GM19351 (cell line): ENCODE data around the gene POFUT2.
"Not testable (repeated sequence)": the region's sequence is repeated elsewhere in the genome, so short reads cannot be mapped to it uniquely, and the experiment has no call there.

Experiments used
- ATAC-seq: cut with Tn5 transposase; IDR thresholded peaks from one replicate; pipeline ENCODE4 v1.9.1; 2021; ENCODE audit warnings: mild to moderate bottlenecking, moderate library complexity; ENCODE audit not compliant: unreplicated experiment

Gene POFUT2

GRCh38 chr21:45326891-45327440 lies 39.3 kb upstream of the POFUT2 start:
- no peak for ATAC-seq

GRCh38 chr21:45326169-45326851 lies 38.6 kb upstream of the POFUT2 start:
- no peak for ATAC-seq

GRCh38 chr21:45325206-45326168 lies 37.8 kb upstream of the POFUT2 start:
- no peak for ATAC-seq

GRCh38 chr21:45324489-45325205 lies 37.0 kb upstream of the POFUT2 start:
- no peak for ATAC-seq

DNA sequence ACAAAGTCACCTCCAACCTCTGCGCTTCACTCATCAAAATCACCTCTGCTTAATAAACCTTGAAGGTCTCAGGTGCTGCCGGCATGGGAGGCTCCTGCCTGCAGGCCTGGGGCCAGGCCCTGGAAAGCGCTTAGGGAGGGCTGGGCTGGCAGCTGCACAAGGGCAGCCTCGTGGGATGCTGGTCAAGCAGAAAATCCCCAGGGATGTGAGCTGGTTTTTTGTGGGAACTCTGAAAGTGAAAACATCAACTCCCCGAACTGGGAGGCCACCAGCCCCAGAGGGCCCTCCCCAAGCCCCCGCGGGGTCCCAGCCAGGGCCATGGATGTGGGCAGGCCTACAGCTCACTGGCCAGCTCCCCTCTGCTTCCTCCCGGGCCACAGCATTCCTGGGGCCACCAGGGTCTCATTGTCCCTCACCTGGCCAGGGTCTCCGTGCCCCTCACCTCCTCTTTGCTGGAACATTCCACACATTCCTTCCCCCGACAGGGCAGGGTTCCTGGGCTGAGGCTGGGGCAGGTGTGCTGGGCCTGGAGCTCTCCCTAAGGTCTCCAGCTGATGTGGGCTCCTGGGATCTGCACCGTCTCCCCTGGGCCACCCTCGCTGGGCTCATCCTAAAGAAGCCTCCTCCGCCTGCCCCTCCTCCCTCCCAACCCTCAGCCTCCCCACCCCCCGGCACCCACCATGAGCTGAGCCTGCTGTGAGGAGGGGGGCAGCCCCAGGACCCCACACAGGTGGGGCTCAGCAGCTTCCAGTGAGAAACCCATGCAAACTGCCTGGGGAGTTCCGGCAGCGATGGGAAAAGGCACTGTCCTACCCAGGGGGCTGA lies 36.0 kb upstream of the POFUT2 start:
- ATAC-seq = no peak

DNA sequence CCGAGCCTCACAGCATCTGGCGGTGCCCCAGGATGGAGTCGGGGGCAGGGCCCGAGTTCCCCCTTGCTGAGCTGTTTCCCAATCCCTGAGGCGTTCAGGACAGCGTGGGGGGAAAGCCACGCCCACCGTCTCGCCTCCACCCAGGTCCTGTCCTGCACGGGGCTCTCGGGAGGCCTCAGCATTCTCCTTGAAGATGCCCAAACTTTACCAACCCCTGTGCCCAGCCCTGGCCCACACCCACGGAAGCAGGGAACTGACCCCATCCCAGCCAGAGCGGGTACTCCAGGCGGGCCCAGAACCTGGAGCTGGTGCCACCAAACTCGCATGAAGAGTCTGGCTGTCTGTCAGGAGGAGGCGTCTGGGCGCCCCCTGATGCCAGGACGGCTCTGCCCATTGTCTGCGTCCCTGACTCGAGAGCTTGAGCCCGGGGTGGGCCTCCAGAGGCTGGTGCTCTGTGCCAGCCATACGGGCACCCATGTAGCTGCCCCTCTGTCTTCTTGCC lies 35.3 kb upstream of the POFUT2 start:
- ATAC-seq = no peak

- no peak for ATAC-seq
Measured at GRCh38 chr21:45322231-45322959, 34.7 kb upstream of the POFUT2 start.

DNA sequence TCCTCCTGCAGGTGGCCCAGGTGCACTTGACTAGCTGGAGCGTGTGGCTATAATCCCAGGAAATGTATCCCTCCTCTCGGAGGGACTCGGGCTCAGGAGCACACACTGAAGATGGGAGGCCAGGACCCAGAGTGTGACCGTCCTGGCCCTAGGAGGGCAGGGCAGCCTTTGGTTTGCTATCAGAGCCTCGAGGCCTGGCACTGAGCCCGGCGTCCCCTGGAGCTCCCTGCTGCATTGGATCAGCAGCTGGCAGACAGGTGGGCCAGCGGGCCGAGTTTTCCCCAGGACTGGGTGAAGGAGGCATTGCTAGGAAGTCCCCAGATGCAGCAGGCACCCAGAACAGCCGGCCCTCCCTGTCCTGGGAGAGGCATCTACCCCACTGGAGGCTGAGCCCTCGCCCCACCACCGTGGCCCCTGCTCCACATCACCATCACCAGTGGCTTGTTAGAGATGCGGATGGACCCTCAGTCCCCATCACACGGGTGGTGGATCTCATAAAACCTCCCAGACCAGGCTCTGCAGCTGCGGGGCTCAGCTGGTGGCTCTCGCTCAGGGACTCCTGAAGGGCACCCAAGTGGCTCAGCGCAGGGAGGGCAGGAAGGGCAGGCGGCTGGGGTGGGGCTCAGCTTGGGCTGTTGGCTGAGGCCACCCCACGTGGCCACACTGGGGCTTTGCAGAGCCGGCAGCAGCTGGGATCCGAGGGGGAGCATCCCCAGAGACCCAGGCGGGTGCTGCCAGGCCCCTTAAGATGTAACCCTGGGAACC lies 32.7 kb upstream of the POFUT2 start:
- no peak for ATAC-seq

DNA sequence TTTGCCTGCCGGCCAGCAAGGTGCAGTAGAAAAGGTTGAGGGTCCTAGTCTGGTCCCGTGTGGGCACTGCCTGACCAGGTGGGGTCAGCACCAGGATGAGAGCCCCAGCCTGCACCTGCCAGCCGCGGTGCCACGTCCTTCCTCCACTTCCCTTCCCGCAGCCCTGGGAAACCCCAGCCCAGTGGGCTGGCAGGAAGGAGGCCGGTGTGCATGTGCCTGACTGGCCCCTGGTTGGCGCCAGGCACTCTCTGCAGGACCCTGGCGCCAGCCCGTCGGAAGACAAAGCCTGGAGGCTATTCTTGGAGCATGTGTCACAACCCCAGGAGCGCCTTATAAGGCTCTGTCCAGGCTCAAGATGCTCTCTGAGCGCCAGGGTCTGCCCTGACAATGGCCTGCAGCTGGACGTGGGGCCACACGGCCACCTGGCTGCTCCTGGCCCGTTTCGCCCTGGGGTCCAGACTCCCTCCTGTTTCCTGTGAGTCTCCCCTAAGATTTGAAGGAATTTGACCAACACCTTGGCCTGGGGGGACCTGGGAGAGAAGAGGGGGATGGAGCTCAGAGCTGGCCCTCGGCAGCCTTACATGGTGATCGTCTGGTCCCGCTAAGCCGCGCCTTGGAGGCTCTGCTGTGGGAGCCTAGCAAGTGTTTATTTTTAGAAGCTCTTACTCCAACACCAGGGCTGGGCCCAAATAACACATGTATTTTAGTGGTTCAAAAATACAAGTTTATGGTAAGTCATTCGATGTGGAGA lies 31.9 kb upstream of the POFUT2 start:
- ATAC-seq = no peak

- ATAC-seq = no peak
Measured at GRCh38 chr21:45318556-45319404, 31.1 kb upstream of the POFUT2 start.

DNA sequence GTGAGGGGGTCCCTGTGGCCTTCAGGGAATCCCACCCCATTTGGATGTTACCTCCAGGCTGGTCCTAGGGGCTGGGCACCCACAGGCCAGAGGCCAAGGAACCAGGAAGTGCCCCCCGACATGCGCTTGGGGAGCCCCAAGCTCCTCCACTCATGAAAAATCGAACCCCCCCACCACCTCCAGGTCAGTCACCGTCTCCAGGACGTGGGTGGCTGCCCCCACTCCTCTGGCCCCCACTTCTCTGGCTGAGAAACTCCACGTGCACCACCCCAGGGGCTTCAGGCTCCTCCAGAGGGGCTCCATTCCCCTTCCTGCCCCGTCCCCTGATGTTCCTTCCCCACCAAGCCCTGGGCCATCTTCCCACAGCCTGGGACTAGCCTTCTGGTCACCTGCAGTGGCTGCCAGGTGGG lies 30.5 kb upstream of the POFUT2 start:
- no peak for ATAC-seq

DNA sequence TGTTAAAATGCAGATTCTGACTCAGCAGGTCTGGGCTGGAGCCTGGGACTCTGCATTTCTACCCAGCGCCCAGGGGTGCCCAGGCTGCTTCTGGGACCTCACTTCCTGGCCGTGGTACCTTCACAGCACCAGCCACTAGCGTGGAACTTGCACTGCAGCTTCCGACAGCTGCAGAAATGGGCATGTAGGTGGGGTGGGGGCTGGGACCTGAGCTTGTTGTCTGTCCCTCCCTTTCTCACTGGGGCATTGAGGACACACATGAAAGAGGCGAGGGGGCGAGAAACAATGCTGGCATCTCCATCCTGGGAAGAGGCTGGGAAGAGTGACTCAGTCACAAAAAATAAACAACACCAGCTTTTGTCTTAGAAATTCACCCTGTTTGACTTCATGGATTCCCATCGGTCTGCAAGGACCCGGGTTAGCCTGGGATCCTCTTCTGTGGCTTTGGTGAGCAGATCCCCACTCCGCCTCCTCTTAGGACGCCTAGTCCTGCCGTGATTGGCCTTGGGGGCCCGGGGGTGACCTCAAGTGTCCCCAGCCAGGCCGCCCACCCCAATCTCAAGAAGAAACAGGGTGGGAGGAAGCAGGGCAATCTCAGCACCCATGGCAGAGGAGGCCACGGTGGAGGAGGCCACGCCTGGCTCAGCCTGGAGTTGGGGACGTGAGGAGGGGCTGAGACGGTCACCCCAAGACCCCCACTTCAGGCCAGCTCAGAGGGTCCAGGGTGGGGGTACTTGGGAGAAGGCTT lies 29.9 kb upstream of the POFUT2 start:
- no peak for ATAC-seq

DNA sequence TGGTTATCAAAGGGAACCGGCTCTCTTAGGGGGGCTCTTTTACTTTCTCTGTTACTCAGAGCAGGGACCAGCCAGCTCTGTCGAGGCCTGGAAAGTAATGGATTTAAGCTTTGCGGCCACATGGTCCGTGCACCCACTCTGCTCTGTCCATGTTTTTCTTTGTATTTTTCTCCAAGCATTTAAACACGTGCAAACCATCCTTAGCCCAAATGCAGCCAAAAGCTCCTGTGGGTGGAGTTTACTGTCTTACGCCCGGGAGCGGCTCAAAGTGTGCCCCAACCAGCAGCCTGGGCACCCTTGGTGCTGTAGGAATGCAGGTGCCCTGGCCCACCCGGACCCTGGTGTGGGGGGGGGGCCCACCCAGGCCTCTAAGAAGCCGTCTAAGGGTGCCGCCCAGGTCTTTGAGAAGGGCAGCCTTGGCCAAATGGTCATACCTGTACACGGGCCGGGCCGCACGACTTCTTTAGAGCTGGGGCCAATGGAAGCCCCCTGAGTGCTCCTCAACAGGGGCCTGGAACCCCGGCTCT lies 29.2 kb upstream of the POFUT2 start:
- ATAC-seq = no peak

GRCh38 chr21:45315676-45316470 lies 28.2 kb upstream of the POFUT2 start:
- not testable (repeated sequence) for ATAC-seq

DNA sequence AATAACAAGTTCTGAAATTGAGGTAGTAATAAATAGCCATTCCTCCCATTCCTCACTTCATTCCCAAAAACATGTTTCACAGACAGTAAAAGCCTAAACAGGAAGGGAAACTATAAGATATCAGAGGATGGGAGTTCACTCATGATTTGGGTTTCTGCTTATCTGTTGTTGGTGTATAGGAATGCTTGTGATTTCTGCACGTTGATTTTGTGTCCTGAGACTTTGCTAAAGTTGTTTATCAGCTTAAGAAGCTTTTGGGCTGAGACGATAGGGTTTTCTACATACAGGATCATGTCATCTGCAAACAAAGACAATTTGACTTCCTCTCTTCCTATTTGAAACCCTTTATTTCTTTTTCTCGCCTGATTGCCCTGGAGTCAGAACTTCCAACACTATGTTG lies 26.0 kb upstream of the POFUT2 start:
- ATAC-seq = no peak
